Stomach (tissue), 9 donors: Measurements from ENCODE around the gene UGT1A8. TPM values are rescaled to one million over a fixed set of nuclear protein-coding genes. Genes with fewer than 3 reads are reported as not detected.

Source experiments
- DNase-seq, 2 donors: peaks; one replicate each; pipeline versions ENCODE4 v3.0.0 to v3.0.0-alpha.2; 2013 to 2019
- H3K27ac ChIP-seq, 5 donors: fragments of 200-600 bp in 4 of 5; sonication (generic) in 4 of 5; one replicate each; pipeline ENCODE4 v1.5.1; 2013 to 2019; ENCODE audit warnings: mild to moderate bottlenecking in 1 of 5, moderate library complexity in 1 of 5
- H3K27me3 ChIP-seq, 3 donors: fragments of 200-600 bp; sonication (generic); one replicate each; pipeline ENCODE4 v1.5.1; 2017 to 2019; ENCODE audit warnings: mixed run types in 1 of 3
- H3K36me3 ChIP-seq, 4 donors: fragments of 200-600 bp; sonication (generic); 1 replicate in 3 of 4; 2 replicates in 1 of 4; pipeline ENCODE4 v1.5.1; 2016 to 2019
- H3K4me1 ChIP-seq, 4 donors: fragments of 200-600 bp; sonication (generic); one replicate each; pipeline ENCODE4 v1.5.1; 2016 to 2019
- H3K4me3 ChIP-seq, 4 donors: fragments of 200-600 bp; sonication (generic) in 3 of 4; one replicate each; pipeline ENCODE4 v1.5.1; 2016 to 2019; ENCODE audit warnings: mild to moderate bottlenecking in 1 of 4
- H3K9me3 ChIP-seq, 4 donors: fragments of 200-600 bp; sonication (generic); one replicate each; pipeline ENCODE4 v1.5.1; 2016 to 2019
- EP300 ChIP-seq: sonication (generic); formaldehyde crosslinking; IDR thresholded peaks from one replicate; pipeline ENCODE4 v1.6.1; 2017; ENCODE audit warnings: antibody characterized with exemption
- POLR2A ChIP-seq, 4 donors: fragments of 450-650 bp; IDR thresholded peaks; one replicate each; pipeline ENCODE4 v1.6.1; 2016; ENCODE audit warnings: antibody characterized with exemption in 4 of 4, control low read depth in 2 of 4, mild to moderate bottlenecking in 1 of 4, moderate library complexity in 1 of 4
- POLR2AphosphoS5 ChIP-seq, 3 donors: sonication (generic); formaldehyde crosslinking; IDR thresholded peaks; one replicate each; pipeline ENCODE4 v1.6.1; 2016; ENCODE audit warnings: antibody characterized with exemption in 3 of 3
- WGBS, 5 donors: extraction: QIAGEN DNeasy Blood & Tissue Kit in 3 of 5; methylation state at CpG; one replicate each; pipeline versions ENCODE4 v1.1.5 to v1.1.7; 2013 to 2018; 5-methylcytosine and 5-hydroxymethylcytosine counted together
- intact Hi-C: fragments of 100-400 bp; cut with DNase I; formaldehyde crosslinking; loops from one replicate; pipeline ENCODE4 v1.15.1; 2023; ENCODE audit warnings: low total_unique reads
- polyA plus RNA-seq, 3 donors: library from polyadenylated mRNA; stranded (reverse); fragments of 200-250 nt; gene quantifications; one replicate each; pipeline ENCODE4 v1.2.3, GENCODE V29; 2013
- total RNA-seq, 5 donors: library from RNA; depleted of rRNA; stranded (reverse); fragments of >200 nt; gene quantifications; one replicate each; pipeline versions ENCODE4 v1.1.0 to v1.2.3, GENCODE V29; 2014 to 2016
- TF ChIP-seq, protein P1 (sequence below), 7 experiments: fragments of 450-650 bp in 4 of 7; fragments of 200-600 bp in 3 of 7; sonication (generic) in 3 of 7; IDR thresholded peaks; one replicate each; pipeline ENCODE4 v1.5.1; 2016 to 2019; ENCODE audit warnings: antibody characterized with exemption in 7 of 7, control low read depth in 2 of 7, mild to moderate bottlenecking in 1 of 7
- donor health status: healthy with polysubstance abuse.
- donor health status: Bipolar disorder and iron deficiency.
- donor health status: healthy.

The UGT1A8 gene
- total and polyA plus RNA-seq, 8 donors = 2.3 to 7.2 TPM; not detected in 6

- H3K27ac ChIP-seq = no peak overlapping the region
- no peak overlapping the region for H3K4me3 ChIP-seq
- intact Hi-C loops = no loop called here
- no peaks in the 10 kb centered on the region for H3K27me3 ChIP-seq
- DNase-seq = peak in 1 of 2 donors; percentile 8
- H3K4me1 ChIP-seq = no peaks in the 10 kb centered on the region
- TF ChIP-seq, protein P1, sequence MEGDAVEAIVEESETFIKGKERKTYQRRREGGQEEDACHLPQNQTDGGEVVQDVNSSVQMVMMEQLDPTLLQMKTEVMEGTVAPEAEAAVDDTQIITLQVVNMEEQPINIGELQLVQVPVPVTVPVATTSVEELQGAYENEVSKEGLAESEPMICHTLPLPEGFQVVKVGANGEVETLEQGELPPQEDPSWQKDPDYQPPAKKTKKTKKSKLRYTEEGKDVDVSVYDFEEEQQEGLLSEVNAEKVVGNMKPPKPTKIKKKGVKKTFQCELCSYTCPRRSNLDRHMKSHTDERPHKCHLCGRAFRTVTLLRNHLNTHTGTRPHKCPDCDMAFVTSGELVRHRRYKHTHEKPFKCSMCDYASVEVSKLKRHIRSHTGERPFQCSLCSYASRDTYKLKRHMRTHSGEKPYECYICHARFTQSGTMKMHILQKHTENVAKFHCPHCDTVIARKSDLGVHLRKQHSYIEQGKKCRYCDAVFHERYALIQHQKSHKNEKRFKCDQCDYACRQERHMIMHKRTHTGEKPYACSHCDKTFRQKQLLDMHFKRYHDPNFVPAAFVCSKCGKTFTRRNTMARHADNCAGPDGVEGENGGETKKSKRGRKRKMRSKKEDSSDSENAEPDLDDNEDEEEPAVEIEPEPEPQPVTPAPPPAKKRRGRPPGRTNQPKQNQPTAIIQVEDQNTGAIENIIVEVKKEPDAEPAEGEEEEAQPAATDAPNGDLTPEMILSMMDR (IDR thresholded peaks at IDR 0.05) = no peak
- TF ChIP-seq EP300 (no peak), POLR2AphosphoS5 (IDR thresholded peaks at IDR 0.05) (no peak), POLR2A (IDR thresholded peaks at IDR 0.05) (no peak)
- H3K36me3 ChIP-seq = no peaks in the 10 kb centered on the region
- 86 to 95% (median 93%) methylated on average over 6 to 7 of the region's 7 CpGs for WGBS, 5 donors
- no peaks in the 10 kb centered on the region for H3K9me3 ChIP-seq
Measured at GRCh38 chr2:233792720-233793119, 175.3 kb downstream of the UGT1A8 start.

DNA sequence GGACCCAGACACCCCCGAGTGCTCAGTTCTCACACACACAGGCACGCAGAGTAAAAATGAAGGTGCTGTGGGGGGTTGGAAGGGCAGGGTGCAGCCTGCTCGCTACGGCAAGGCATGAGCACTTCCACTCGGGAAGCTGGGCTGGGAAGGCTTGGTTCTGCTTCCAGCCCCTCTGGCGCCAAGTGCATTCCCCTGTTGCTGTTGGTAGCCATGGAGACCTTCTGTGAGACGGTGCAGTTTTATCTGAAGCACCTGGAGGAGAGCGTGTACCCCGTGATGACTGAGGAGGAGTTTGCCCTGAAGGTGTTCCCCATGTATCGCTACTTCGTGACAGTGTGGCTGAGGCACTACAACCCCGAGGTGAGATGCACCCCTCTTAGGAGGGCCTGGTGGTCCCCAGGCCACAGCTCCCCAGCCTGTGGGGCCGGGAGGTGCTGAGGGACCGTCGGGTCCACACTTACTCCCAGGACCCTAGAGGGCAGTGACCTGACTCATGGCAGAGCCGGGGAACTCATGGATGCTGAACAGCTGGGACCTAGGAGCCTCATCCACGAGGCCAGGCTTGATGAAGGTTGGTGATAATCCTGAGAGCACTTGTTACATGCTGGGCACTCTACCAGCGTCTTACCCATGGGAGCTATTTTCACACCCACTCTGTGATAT lies 176.2 kb downstream of the UGT1A8 start:
- no peaks in the 10 kb centered on the region for H3K27me3 ChIP-seq
- 65 to 80% (median 71%) methylated on average over 10 to 18 of the region's 18 CpGs for WGBS, 5 donors
- no peak overlapping the region for H3K4me3 ChIP-seq
- TF ChIP-seq POLR2A (IDR thresholded peaks at IDR 0.05) (no peak), EP300 (no peak), POLR2AphosphoS5 (IDR thresholded peaks at IDR 0.05) (no peak)
- TF ChIP-seq, protein P1 (IDR thresholded peaks at IDR 0.05) = no peak
- DNase-seq = peak in 1 of 2 donors; percentile 20
- H3K4me1 ChIP-seq = no peaks in the 10 kb centered on the region
- intact Hi-C loops = no loop called here
- no peaks in the 10 kb centered on the region for H3K36me3 ChIP-seq
- H3K9me3 ChIP-seq = no peaks in the 10 kb centered on the region
- H3K27ac ChIP-seq = no peak overlapping the region

- peak; percentile 18 to 24 for DNase-seq
- H3K4me3 ChIP-seq = no peak overlapping the region
Measured at GRCh38 chr2:233794128-233794658, 176.8 kb downstream of the UGT1A8 start.

GRCh38 chr2:233795735-233796171 lies 178.3 kb downstream of the UGT1A8 start:
- no peaks in the 10 kb centered on the region for H3K4me1 ChIP-seq

More at GRCh38 chr2:233794128-233794658, 176.8 kb downstream of the UGT1A8 start:
- H3K27me3 ChIP-seq = peaks cover 0 to 2% (median 0%) of the 10 kb centered on the region in 3 donors
- H3K9me3 ChIP-seq = no peaks in the 10 kb centered on the region
- 72 to 79% (median 76%) methylated on average over 17 of the region's 17 CpGs for WGBS, 5 donors
- TF ChIP-seq POLR2A (IDR thresholded peaks at IDR 0.05) = no peak
- intact Hi-C loops = no loop called here
- no peaks in the 10 kb centered on the region for H3K36me3 ChIP-seq
- H3K27ac ChIP-seq = no peak overlapping the region
- H3K4me1 ChIP-seq = no peaks in the 10 kb centered on the region

More at GRCh38 chr2:233795735-233796171, 178.3 kb downstream of the UGT1A8 start:
- 90 to 96% (median 93%) methylated on average over 8 to 13 of the region's 13 CpGs for WGBS, 5 donors
- no peak overlapping the region for H3K4me3 ChIP-seq
- H3K9me3 ChIP-seq = no peaks in the 10 kb centered on the region
- intact Hi-C loops = no loop called here
- H3K36me3 ChIP-seq = no peaks in the 10 kb centered on the region
- TF ChIP-seq EP300 (no peak), POLR2A (IDR thresholded peaks at IDR 0.05) (no peak), POLR2AphosphoS5 (IDR thresholded peaks at IDR 0.05) (no peak)
- TF ChIP-seq, protein P1 (IDR thresholded peaks at IDR 0.05) = no peak
- DNase-seq = peak in 1 of 2 donors; percentile 25
- peaks cover 0 to 5% (median 0%) of the 10 kb centered on the region in 3 donors for H3K27me3 ChIP-seq
- H3K27ac ChIP-seq = no peak overlapping the region
